Esophagus squamous epithelium (tissue), 4 donors: ENCODE data around the gene BARX2.

ENCODE experiments used
- CTCF ChIP-seq, 6 experiments: fragments of 450-650 bp in 4 of 6; fragments of 200-600 bp in 2 of 6; sonication (generic) in 2 of 6; IDR thresholded peaks; one replicate each; pipeline ENCODE4 v1.5.1; 2016 to 2019; ENCODE audit warnings: antibody characterized with exemption in 6 of 6, mild to moderate bottlenecking in 4 of 6, moderate library complexity in 4 of 6
- POLR2A ChIP-seq, 4 donors: fragments of 450-650 bp; IDR thresholded peaks; one replicate each; pipeline ENCODE4 v1.6.1; 2017; ENCODE audit warnings: antibody characterized with exemption in 4 of 4, mild to moderate bottlenecking in 4 of 4, moderate library complexity in 3 of 4

GRCh38 chr11:129402206-129403171 lies 26.8 kb downstream of the BARX2 start:
- TF ChIP-seq CTCF (IDR thresholded peaks at IDR 0.05): no peak
- no peak for TF ChIP-seq POLR2A (IDR thresholded peaks at IDR 0.05)
